GM21515 (cell line): ENCODE data around the gene OPN1MW2.
"Not testable (repeated sequence)": the region's sequence is repeated elsewhere in the genome, so short reads cannot be mapped to it uniquely, and the experiment has no call there.

Experiments
- ATAC-seq: cut with Tn5 transposase; IDR thresholded peaks from one replicate; pipeline ENCODE4 v1.9.1; 2021; ENCODE audit not compliant: unreplicated experiment

OPN1MW2 gene

GRCh38 chrX:154219456-154219855 is at the start of gene OPN1MW2:
TSS of gene OPN1MW2 (plus strand) at chrX:154219756. CDS start at chrX:154219816, 60 bp downstream.
- ATAC-seq, result not testable (repeated sequence)

GRCh38 chrX:154172535-154172943 is 47.0 kb upstream of the OPN1MW2 start:
- peak; percentile 94 for ATAC-seq

- not testable (repeated sequence) for ATAC-seq
Measured at GRCh38 chrX:154174356-154174755, 45.2 kb upstream of the OPN1MW2 start.

- not testable (repeated sequence) for ATAC-seq
Measured at GRCh38 chrX:154182296-154182695, 37.3 kb upstream of the OPN1MW2 start, which contains the start of gene OPN1MW. TSS of gene OPN1MW (plus strand) at chrX:154182596. CDS start at chrX:154182678, 82 bp downstream.

GRCh38 chrX:154183794-154184193 is 35.8 kb upstream of the OPN1MW2 start:
- not testable (repeated sequence) for ATAC-seq

- not testable (repeated sequence) for ATAC-seq
Measured at GRCh38 chrX:154192846-154193245, 26.7 kb upstream of the OPN1MW2 start.

- not testable (repeated sequence) for ATAC-seq
Measured at GRCh38 chrX:154194316-154194715, 25.2 kb upstream of the OPN1MW2 start.

- not testable (repeated sequence) for ATAC-seq
Measured at GRCh38 chrX:154196466-154196865, 23.1 kb upstream of the OPN1MW2 start.

GRCh38 chrX:154209670-154210418 is 9.7 kb upstream of the OPN1MW2 start:
- ATAC-seq, result peak; percentile 83

GRCh38 chrX:154211057-154211456 is 8.5 kb upstream of the OPN1MW2 start:
- not testable (repeated sequence) for ATAC-seq

GRCh38 chrX:154211499-154211898 is 8.1 kb upstream of the OPN1MW2 start:
- ATAC-seq, result not testable (repeated sequence)

GRCh38 chrX:154225292-154225691 is 5.7 kb downstream of the OPN1MW2 start:
- ATAC-seq, result not testable (repeated sequence)

GRCh38 chrX:154226706-154227105 is 7.2 kb downstream of the OPN1MW2 start:
- not testable (repeated sequence) for ATAC-seq

GRCh38 chrX:154231443-154231842 is 11.9 kb downstream of the OPN1MW2 start:
- ATAC-seq, result not testable (repeated sequence)

- ATAC-seq, result not testable (repeated sequence)
Measured at GRCh38 chrX:154233620-154234019, 14.1 kb downstream of the OPN1MW2 start.

GRCh38 chrX:154238939-154239559 is 19.5 kb downstream of the OPN1MW2 start:
- not testable (repeated sequence) for ATAC-seq

GRCh38 chrX:154239982-154240503 is 20.5 kb downstream of the OPN1MW2 start:
- ATAC-seq, result not testable (repeated sequence)

GRCh38 chrX:154247377-154248045 is 28.0 kb downstream of the OPN1MW2 start:
- ATAC-seq, result peak; percentile 78

- ATAC-seq, result not testable (repeated sequence)
Measured at GRCh38 chrX:154248076-154248475, 28.5 kb downstream of the OPN1MW2 start.

GRCh38 chrX:154257282-154257681 is 37.7 kb downstream of the OPN1MW2 start, which contains the start of gene OPN1MW3:
TSS of gene OPN1MW3 (plus strand) at chrX:154257582. CDS start at chrX:154257620, 38 bp downstream.
- not testable (repeated sequence) for ATAC-seq

GRCh38 chrX:154258711-154259110 is 39.2 kb downstream of the OPN1MW2 start:
- not testable (repeated sequence) for ATAC-seq
